HG03571 (cell line): ENCODE results near the gene CYP2A7.
"Not testable (repeated sequence)": the region's sequence is repeated elsewhere in the genome, so short reads cannot be mapped to it uniquely, and the experiment has no call there.

Experiments
- ATAC-seq: cut with Tn5 transposase; IDR thresholded peaks from one replicate; pipeline ENCODE4 v1.9.1; 2021; ENCODE audit not compliant: unreplicated experiment

The CYP2A7 gene

GRCh38 chr19:40882062-40882461, at the start of gene CYP2A7:
TSS of gene CYP2A7 (minus strand) at chr19:40882231. CDS start at chr19:40882210, 21 bp downstream.
- ATAC-seq, result not testable (repeated sequence)

- not testable (repeated sequence) for ATAC-seq
These were observed 48.8 kb upstream of the CYP2A7 start for GRCh38 chr19:40930799-40931198.

GRCh38 chr19:40929942-40930341, 47.9 kb upstream of the CYP2A7 start:
- not testable (repeated sequence) for ATAC-seq

- ATAC-seq, result no peak
These were observed 46.8 kb upstream of the CYP2A7 start for GRCh38 chr19:40928850-40929249.

- ATAC-seq, result no peak
These were observed 45.5 kb upstream of the CYP2A7 start for GRCh38 chr19:40927567-40927966.

- not testable (repeated sequence) for ATAC-seq
These were observed 44.2 kb upstream of the CYP2A7 start for GRCh38 chr19:40926276-40926675.

- ATAC-seq, result no peak
These were observed 41.9 kb upstream of the CYP2A7 start for GRCh38 chr19:40923934-40924391.

- not testable (repeated sequence) for ATAC-seq
These were observed 40.5 kb upstream of the CYP2A7 start for GRCh38 chr19:40922237-40923160.

GRCh38 chr19:40921005-40921897, 39.2 kb upstream of the CYP2A7 start:
- ATAC-seq, result no peak

GRCh38 chr19:40920300-40921004, 38.4 kb upstream of the CYP2A7 start:
- ATAC-seq, result no peak

GRCh38 chr19:40919530-40920299, 37.7 kb upstream of the CYP2A7 start:
- ATAC-seq, result not testable (repeated sequence)

- ATAC-seq, result not testable (repeated sequence)
These were observed 36.3 kb upstream of the CYP2A7 start for GRCh38 chr19:40918303-40918702.

GRCh38 chr19:40908976-40909375, 26.9 kb upstream of the CYP2A7 start:
- ATAC-seq, result no peak

GRCh38 chr19:40907968-40908735, 26.1 kb upstream of the CYP2A7 start:
- ATAC-seq, result no peak

- ATAC-seq, result no peak
These were observed 24.5 kb upstream of the CYP2A7 start for GRCh38 chr19:40906512-40906911.

- ATAC-seq, result not testable (repeated sequence)
These were observed 22.7 kb upstream of the CYP2A7 start for GRCh38 chr19:40904673-40905156.

- not testable (repeated sequence) for ATAC-seq
These were observed 20.1 kb upstream of the CYP2A7 start for GRCh38 chr19:40901975-40902750.

GRCh38 chr19:40900521-40900920, 18.5 kb upstream of the CYP2A7 start:
- not testable (repeated sequence) for ATAC-seq
